Measurements from ENCODE around the gene NAMPT. TPM values are rescaled to one million over a fixed set of nuclear protein-coding genes. Genes with fewer than 3 reads are reported as not detected.
"Not testable (repeated sequence)": the region's sequence is repeated elsewhere in the genome, so short reads cannot be mapped to it uniquely, and the experiment has no call there.

Gene NAMPT
- total RNA-seq, 1 donor from 2014 or later, result 418 TPM

GRCh38 chr7:106298631-106299030 is 13.8 kb upstream of the NAMPT start:
- not testable (repeated sequence) for ATAC-seq

- ATAC-seq, result not testable (repeated sequence)
Observed at GRCh38 chr7:106298155-106298554, 13.4 kb upstream of the NAMPT start.

- no peak for ATAC-seq
Observed at GRCh38 chr7:106294334-106294733, 9.6 kb upstream of the NAMPT start.

GRCh38 chr7:106291247-106291646 is 6.5 kb upstream of the NAMPT start:
- ATAC-seq, result no peak

- peak; percentile 75 for ATAC-seq
Observed at GRCh38 chr7:106290319-106290718, 5.5 kb upstream of the NAMPT start.

GRCh38 chr7:106289848-106290247 is 5.1 kb upstream of the NAMPT start:
- no peak for ATAC-seq

- ATAC-seq, result no peak
Observed at GRCh38 chr7:106288263-106288662, 3.5 kb upstream of the NAMPT start.

- ATAC-seq, result no peak
Observed at GRCh38 chr7:106287786-106288185, 3.0 kb upstream of the NAMPT start.

- no peak for ATAC-seq
Observed at GRCh38 chr7:106285855-106286492, 1.2 kb upstream of the NAMPT start.

GRCh38 chr7:106285051-106285854 is 470 bp upstream of the NAMPT start:
- peak; percentile 94 for ATAC-seq

GRCh38 chr7:106283831-106284713 is 711 bp downstream of the NAMPT start:
- peak; percentile 27 for ATAC-seq

GRCh38 chr7:106283501-106283830 is 1.3 kb downstream of the NAMPT start:
- no peak for ATAC-seq

GRCh38 chr7:106282852-106283251 is 1.9 kb downstream of the NAMPT start:
- no peak for ATAC-seq

- ATAC-seq, result no peak
Observed at GRCh38 chr7:106282390-106282789, 2.4 kb downstream of the NAMPT start.

- no peak for ATAC-seq
Observed at GRCh38 chr7:106281585-106282318, 3.0 kb downstream of the NAMPT start.

GRCh38 chr7:106281127-106281526 is 3.7 kb downstream of the NAMPT start:
- no peak for ATAC-seq

GRCh38 chr7:106279425-106280197 is 5.2 kb downstream of the NAMPT start:
- ATAC-seq, result peak; percentile 12

GRCh38 chr7:106278695-106279094 is 6.1 kb downstream of the NAMPT start:
- no peak for ATAC-seq

- ATAC-seq, result no peak
Observed at GRCh38 chr7:106277976-106278375, 6.8 kb downstream of the NAMPT start.

GRCh38 chr7:106276513-106276912 is 8.3 kb downstream of the NAMPT start:
- ATAC-seq, result no peak

GRCh38 chr7:106273009-106273668 is 11.6 kb downstream of the NAMPT start:
- peak; percentile 6 for ATAC-seq

All from esophagus mucosa (tissue), 1 donor.